Panc1 (cell line): Measurements from ENCODE around the gene HORMAD2. TPM values are rescaled to one million over a fixed set of nuclear protein-coding genes. Genes with fewer than 3 reads are reported as not detected.

Experiments used
- ATAC-seq: fragments of 200-7000 bp; cut with Tn5 transposase; 2 replicates; pipeline ENCODE4 v1.9.1; 2020; ENCODE audit warnings: mild to moderate bottlenecking, moderate library complexity
- BruUV-seq: library from RNA; stranded (reverse); fragments of 400-500 nt; replicated peaks from 2 replicates; lab custom pipeline; 2021; lab: Mats Ljungman, UMichigan
- CTCF ChIA-PET: fragments of 300-600 bp; sonication (Branson Sonifier 250); formaldehyde crosslinking; loops from one replicate; lab custom pipeline; 2022; ENCODE audit warnings: antibody characterized with exemption; lab: Charles Lee
- POLR2A ChIA-PET: fragments of 300-600 bp; sonication (Branson Sonifier 250); formaldehyde crosslinking; loops from one replicate; lab custom pipeline; 2022; ENCODE audit warnings: antibody characterized with exemption; lab: Charles Lee
- DNase-seq: peaks from one replicate; pipeline ENCODE4 v3.0.0-alpha.2; 2010; ENCODE audit warnings: low read depth, low spot score
- H3K27ac ChIP-seq: 2 replicates; pipeline ENCODE4 v1.5.1; 2011; ENCODE audit warnings: mild to moderate bottlenecking, low read length, inconsistent platforms
- H3K27me3 ChIP-seq: fragments of 200-500 bp; sonication (Bioruptor generic); 2 replicates; pipeline ENCODE4 v1.6.0; 2014; ENCODE audit warnings: low read length, inconsistent platforms; ENCODE audit not compliant: control insufficient read depth, insufficient read depth
- H3K36me3 ChIP-seq: fragments of 200-500 bp; sonication (Bioruptor generic); 2 replicates; pipeline ENCODE4 v1.5.1; 2014; ENCODE audit warnings: inconsistent platforms, mild to moderate bottlenecking, low read length, moderate library complexity; ENCODE audit not compliant: control insufficient read depth, insufficient read depth
- H3K4me1 ChIP-seq: 2 replicates; pipeline ENCODE4 v1.5.1; 2011; ENCODE audit warnings: inconsistent platforms, mild to moderate bottlenecking, low read length, moderate library complexity; ENCODE audit not compliant: control insufficient read depth, insufficient read depth
- H3K4me3 ChIP-seq, 2 experiments: 2 replicates each; pipeline ENCODE4 v1.5.1; 2011 to 2012; ENCODE audit warnings: low read depth in 2 of 2, low read length in 2 of 2, mild to moderate bottlenecking in 2 of 2, inconsistent platforms in 1 of 2, moderate library complexity in 1 of 2
- H3K9me3 ChIP-seq: fragments of 200-500 bp; sonication (Bioruptor generic); 2 replicates; pipeline ENCODE4 v1.5.1; 2014; ENCODE audit warnings: low read depth, mild to moderate bottlenecking, inconsistent platforms, low read length, moderate library complexity; ENCODE audit not compliant: control insufficient read depth, insufficient read depth
- CTCF ChIP-seq: fragments of 450-650 bp; IDR thresholded peaks from 2 replicates; pipeline ENCODE4 v1.5.1; 2017; ENCODE audit warnings: mild to moderate bottlenecking
- POLR2AphosphoS5 ChIP-seq: IDR thresholded peaks from 2 replicates; pipeline ENCODE4 v1.6.1; 2012; ENCODE audit warnings: mild to moderate bottlenecking, low read depth, low read length, moderate library complexity
- SIN3A ChIP-seq: IDR thresholded peaks from 2 replicates; pipeline ENCODE4 v1.6.1; 2012; ENCODE audit warnings: low read depth, mild to moderate bottlenecking, low read length, moderate library complexity, borderline replicate concordance; ENCODE audit not compliant: insufficient read depth
- TCF7L2 ChIP-seq: IDR thresholded peaks from 2 replicates; pipeline ENCODE4 v1.6.1; 2011; ENCODE audit warnings: mild to moderate bottlenecking, low read depth, low read length, inconsistent platforms
- in situ Hi-C: cut with HindIII; loops from 2 replicates; pipeline ENCODE4 v1.10.0; 2016; ENCODE audit warnings: low sequenced_read_pairs, low pct_unique_long_range_greater_than_20kb
- intact Hi-C: fragments of 100-400 bp; cut with micrococcal nuclease; formaldehyde crosslinking; loops from one replicate; pipeline ENCODE4 v1.10.0; 2022; ENCODE audit not compliant: unreplicated experiment
- total RNA-seq: library from RNA; stranded (reverse); gene quantifications from one replicate; pipeline ENCODE4 v1.2.1, GENCODE V29; 2021; ENCODE audit not compliant: unreplicated experiment
- TF ChIP-seq, protein P1 (sequence below), 2 experiments: IDR thresholded peaks; 2 replicates each; pipeline ENCODE4 v1.6.1; 2011 to 2012; ENCODE audit warnings: low read depth in 2 of 2, control low read depth in 1 of 2, low read length in 1 of 2, mild to moderate bottlenecking in 1 of 2, moderate library complexity in 1 of 2; ENCODE audit not compliant: insufficient read depth in 1 of 2

Gene HORMAD2
- total RNA-seq, 1 experiment from 2014 or later = not detected

- no TSS peak for BruUV-seq
- peak overlapping the region; percentile 98 for H3K27ac ChIP-seq
- H3K4me3 ChIP-seq = no peak overlapping the region
- H3K9me3 ChIP-seq = no peaks in the 10 kb centered on the region
- ATAC-seq (no peak), DNase-seq (no peak)
- in situ Hi-C loops (no loop called here), intact Hi-C loops (no loop called here)
- POLR2A ChIA-PET = no interaction called here
- TF ChIP-seq CTCF = no peak
- TF ChIP-seq, protein P1, sequence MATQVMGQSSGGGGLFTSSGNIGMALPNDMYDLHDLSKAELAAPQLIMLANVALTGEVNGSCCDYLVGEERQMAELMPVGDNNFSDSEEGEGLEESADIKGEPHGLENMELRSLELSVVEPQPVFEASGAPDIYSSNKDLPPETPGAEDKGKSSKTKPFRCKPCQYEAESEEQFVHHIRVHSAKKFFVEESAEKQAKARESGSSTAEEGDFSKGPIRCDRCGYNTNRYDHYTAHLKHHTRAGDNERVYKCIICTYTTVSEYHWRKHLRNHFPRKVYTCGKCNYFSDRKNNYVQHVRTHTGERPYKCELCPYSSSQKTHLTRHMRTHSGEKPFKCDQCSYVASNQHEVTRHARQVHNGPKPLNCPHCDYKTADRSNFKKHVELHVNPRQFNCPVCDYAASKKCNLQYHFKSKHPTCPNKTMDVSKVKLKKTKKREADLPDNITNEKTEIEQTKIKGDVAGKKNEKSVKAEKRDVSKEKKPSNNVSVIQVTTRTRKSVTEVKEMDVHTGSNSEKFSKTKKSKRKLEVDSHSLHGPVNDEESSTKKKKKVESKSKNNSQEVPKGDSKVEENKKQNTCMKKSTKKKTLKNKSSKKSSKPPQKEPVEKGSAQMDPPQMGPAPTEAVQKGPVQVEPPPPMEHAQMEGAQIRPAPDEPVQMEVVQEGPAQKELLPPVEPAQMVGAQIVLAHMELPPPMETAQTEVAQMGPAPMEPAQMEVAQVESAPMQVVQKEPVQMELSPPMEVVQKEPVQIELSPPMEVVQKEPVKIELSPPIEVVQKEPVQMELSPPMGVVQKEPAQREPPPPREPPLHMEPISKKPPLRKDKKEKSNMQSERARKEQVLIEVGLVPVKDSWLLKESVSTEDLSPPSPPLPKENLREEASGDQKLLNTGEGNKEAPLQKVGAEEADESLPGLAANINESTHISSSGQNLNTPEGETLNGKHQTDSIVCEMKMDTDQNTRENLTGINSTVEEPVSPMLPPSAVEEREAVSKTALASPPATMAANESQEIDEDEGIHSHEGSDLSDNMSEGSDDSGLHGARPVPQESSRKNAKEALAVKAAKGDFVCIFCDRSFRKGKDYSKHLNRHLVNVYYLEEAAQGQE (IDR thresholded peaks at IDR 0.05; ENCODE audit: insufficient read depth in 1 of 2, low read depth in 2 of 2, low read length in 1 of 2) = no peak
- no peak for TF ChIP-seq TCF7L2
- TF ChIP-seq SIN3A = no peak
- no peak for TF ChIP-seq POLR2AphosphoS5
- no peaks in the 10 kb centered on the region for H3K36me3 ChIP-seq
- no peaks in the 10 kb centered on the region for H3K27me3 ChIP-seq
- peaks cover 87% of the 10 kb centered on the region for H3K4me1 ChIP-seq
- CTCF ChIA-PET = no interaction called here
Measured at GRCh38 chr22:30208631-30209603, 128.7 kb downstream of the HORMAD2 start.

DNA sequence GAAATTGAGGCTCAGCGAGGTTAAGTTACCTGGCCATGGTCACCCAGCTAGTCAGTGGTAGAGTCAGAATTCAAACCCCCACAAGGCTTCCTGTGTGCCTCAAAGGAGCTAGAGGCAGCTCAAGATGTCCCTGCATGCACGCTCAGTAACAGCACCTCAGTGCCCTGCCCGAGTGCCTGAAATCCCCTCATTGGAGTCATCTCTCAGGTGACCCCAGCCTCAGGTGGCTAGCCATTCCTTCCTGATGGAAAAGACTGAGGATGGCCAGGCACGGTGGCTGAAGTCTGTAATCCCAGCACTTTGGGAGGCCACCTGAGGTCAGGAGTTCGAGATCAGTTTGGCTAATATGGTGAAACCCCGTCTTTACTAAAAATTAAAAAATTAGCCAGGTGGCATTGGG lies 129.4 kb downstream of the HORMAD2 start:
- ATAC-seq (no peak), DNase-seq (no peak)
- intact Hi-C loops (loop anchor here (5.0 kb wide), 2 partner anchors 38 to 102 kb away; partner anchors contain the start of gene LIF), in situ Hi-C loops (no loop called here)
- Histone ChIP-seq H3K4me1 (peaks cover 87% of the 10 kb centered on the region), H3K4me3 (no peak overlapping the region), H3K36me3 (no peaks in the 10 kb centered on the region), H3K27me3 (no peaks in the 10 kb centered on the region), H3K9me3 (no peaks in the 10 kb centered on the region), H3K27ac (peak overlapping the region; percentile 98)
- CTCF ChIA-PET = no interaction called here
- BruUV-seq = no TSS peak
- POLR2A ChIA-PET = no interaction called here
- TF ChIP-seq SIN3A (no peak), POLR2AphosphoS5 (no peak), CTCF (no peak)
- TF ChIP-seq, protein P1 (IDR thresholded peaks at IDR 0.05; ENCODE audit: insufficient read depth in 1 of 2, low read depth in 2 of 2, low read length in 1 of 2) = no peak
